ENCODE measurements around the gene CCDC57.
A peak's percentile ranks its signal among the peaks of the same experiment; 100 is the strongest.

Gene CCDC57

DNA sequence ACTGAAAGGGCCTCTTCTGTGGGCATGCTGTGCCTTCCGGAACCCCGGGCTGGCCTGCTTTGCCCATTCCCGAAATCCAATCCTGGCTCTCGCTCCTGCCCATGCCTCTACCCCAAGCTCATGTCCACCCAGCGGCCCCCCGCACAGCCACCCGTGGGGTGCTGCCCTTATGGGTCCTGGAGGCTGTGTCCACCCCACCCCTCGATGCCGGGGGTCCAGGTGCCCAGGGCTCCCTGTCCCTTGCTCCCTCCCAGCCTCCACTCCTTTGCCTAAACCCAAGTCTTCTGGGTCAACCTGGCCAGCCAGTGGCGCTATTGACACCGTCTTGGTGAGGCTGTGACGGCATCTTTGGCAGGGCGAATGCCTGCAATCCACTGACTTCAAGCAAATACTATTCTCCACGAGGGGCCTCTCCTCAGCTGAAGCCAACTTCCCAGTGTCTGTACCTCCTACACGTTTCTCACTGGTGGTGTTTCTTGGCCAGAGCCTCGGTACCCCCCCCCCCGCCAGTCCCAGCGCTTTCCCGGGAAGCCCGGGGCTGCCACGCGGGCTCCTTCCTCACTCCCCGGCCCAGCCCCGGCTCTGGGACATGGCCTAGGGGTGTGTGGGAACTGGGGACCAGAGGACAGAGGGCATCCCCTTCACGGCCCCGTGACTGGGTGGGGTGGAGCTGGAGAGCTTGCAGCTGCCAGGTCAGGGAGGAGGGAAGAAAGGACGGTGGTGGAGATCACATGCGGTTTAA is 134.9 kb downstream of the CCDC57 start:
- no peak for DNase-seq

GRCh38 chr17:82076785-82077591 is 135.7 kb downstream of the CCDC57 start:
- no peak for DNase-seq

- no peak for DNase-seq
Measured at GRCh38 chr17:82076018-82076784, 136.4 kb downstream of the CCDC57 start.

DNA sequence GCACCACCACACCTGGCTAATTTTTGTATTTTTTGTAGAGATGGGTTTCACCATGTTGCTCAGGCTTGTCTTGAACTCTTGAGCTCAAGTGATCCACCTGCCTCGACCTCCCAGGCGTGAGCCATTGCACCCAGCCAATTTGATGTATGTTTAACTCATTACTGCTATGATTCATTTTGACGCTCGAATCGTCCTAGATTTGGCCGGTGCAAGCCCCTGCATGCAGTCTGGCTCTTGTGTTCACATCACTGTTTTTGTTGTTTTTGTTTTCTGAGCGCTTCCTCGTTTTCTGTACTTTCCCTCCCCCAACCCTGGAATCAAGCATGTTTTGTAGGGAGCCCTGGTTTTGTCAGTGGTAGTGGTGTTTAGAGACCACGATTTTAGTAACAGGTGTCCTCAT is 139.2 kb downstream of the CCDC57 start:
- no peak for DNase-seq

- no peak for DNase-seq
Measured at GRCh38 chr17:82072827-82073226, 139.8 kb downstream of the CCDC57 start.

DNA sequence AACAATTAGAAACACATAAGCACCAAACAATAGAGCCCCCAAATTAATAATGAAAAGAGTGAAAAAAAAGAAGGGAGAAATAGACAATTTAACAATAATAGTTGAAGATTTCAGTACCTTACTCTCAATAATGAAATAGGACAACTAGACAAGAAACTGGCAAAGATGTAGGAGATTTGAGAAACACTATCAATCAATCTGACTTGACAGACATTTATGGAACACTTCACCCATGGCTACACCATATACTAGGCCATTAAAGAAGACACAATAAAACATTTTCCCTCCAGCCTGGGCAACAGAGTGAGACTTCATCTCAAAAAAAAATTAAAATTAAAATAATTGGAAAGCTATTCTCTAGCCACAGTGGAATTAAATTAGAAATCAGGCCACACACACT is 142.0 kb downstream of the CCDC57 start:
- no peak for DNase-seq

GRCh38 chr17:82065638-82066303 is 146.9 kb downstream of the CCDC57 start, which contains the start of gene DUS1L:
Gene DUS1L, minus strand, starts transcription at chr17:82065804. Its CDS starts 745 bp downstream, at chr17:82065059.
- DNase-seq, result peak; percentile 79

- no peak for DNase-seq
Measured at GRCh38 chr17:82065193-82065637, 147.4 kb downstream of the CCDC57 start.

DNA sequence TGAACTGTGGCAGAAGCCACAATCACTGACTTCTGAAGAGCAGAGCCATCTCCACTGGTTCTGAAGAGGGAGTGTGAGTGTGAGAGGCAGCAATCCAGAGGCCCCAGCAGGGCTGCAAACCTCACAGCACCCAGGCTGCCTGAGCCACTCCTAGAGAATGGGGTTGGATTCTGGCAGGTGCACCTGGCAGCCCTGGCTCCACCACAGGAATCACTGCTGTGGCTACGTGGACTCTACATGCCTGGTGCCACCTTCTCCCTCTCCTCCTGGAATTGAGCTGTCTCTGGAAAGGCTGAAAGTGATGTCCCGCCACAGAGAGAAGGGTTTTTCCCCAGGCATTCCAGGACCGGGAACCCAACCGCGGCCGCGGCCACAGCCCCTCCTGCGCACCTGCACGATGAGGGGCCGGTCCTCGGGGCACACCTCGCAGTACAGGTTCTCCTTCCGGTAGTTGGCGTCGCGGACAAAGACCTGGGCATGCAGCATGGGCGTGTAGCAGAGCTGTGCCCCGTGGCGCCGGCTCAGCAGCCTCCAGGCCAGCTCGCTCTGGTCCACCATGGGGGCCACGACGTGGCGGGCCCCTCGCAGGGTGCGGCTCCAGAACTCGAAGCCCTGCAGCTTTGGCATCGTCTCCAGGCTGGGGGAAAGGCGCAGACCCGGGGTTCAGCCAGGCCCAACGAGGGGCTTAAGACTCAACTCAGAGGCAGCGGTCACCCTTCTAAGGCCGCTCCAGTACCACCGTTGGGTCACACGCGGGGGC is 148.0 kb downstream of the CCDC57 start:
- no peak for DNase-seq

DNA sequence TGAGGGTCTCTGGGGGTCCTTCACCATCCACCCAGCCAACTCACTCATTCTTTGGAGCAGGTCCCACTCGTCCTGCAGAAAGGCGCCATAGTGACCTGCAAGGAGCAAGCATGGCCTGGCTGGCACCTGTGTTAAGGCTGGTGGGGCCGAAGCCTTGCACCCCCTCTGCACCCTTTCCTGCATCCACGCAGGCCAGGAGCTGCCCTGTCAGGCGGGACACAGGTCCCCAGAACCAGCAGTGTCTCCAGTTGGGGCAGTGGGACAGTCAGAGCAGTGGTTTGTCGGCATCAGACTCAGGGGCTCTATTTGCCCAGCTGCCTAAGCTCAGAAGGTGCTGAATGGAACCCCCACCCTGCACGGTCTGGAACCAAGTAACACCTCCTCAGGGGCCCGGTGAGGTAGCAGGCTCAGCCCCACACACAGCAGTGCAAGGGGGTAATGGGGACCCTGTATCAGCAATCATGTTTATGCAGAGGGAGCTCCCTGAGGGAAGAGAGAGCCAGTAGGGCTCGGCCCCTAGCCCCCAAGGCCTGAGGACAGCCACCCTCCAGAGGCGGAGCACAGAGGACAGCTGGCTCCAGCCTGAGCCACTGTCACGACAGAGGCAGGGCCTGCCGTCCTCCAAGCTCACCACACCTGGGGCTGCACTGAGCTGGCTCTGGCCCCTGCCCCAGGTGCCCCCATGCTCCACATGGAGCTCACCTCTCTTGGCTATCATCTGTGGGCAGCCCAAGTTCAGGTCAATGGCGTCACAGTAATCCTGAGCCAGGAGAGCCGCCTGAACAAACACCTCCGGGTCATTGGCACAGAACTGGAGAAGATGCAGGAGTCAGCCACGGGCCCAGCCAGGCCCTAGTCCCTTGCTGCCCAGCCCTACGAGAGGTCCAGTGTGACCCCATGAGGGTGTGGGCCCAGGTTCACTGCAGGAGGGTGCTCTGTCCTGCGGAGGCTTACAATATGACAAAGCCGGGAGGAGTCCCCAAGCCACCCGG is 148.9 kb downstream of the CCDC57 start:
- DNase-seq, result no peak

DNA sequence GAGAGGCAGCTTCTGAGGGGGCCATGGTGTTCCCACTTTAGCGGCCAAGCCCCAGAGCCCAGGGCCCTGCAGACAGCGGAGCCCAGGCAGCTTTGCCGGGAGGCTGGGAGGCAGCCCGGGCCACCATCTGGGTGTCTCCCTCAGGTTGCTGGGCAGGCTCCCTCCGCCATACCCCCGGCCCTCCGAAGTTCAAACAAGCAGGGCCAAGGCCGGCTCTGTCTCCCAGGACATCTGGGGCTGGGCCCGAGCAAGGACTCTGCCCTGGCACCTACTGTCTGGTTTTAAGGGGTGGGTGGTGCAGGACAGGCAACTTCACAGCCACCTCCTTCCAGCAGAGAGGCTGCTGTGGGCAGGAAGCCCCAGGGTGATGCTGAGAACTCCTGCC is 149.7 kb downstream of the CCDC57 start:
- no peak for DNase-seq

GRCh38 chr17:82062076-82062983 is 150.3 kb downstream of the CCDC57 start:
- no peak for DNase-seq

GRCh38 chr17:82061047-82061925 is 151.4 kb downstream of the CCDC57 start:
- DNase-seq, result no peak

GRCh38 chr17:82060614-82061013 is 152.0 kb downstream of the CCDC57 start:
- DNase-seq, result no peak

GRCh38 chr17:82060001-82060380 is 152.7 kb downstream of the CCDC57 start:
- no peak for DNase-seq

GRCh38 chr17:82059272-82060000 is 153.2 kb downstream of the CCDC57 start:
- DNase-seq, result no peak

DNA sequence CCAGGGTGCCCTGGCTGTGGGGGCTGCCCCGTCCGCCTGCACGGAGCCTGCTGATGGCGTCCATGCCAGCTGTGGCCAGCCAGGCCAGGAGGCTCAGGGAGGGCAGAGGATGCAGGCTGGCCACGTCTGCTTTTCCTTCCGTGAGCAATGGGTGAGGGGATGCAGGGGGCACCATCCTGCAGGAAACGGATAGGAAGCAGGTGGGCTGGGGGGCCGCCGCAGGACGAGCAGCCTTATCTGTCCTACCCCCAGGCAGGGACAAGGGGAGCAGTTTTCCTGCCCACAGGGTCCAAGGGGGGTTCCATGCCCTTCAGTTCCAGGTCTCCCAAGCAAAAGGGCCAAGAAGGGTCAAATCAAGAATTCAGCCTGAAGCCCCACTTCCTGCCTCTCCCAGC is 153.8 kb downstream of the CCDC57 start:
- no peak for DNase-seq

All from activated CD4-positive, alpha-beta T cell treated with anti-CD3 and anti-CD28 coated beads, Interleukin-10, Interleukin-2, amounts not matched to agents 100 ng/mL and 50 ng/mL, durations not matched to agents 16 hours and 8 hours (primary cell).